GM20000 (cell line): ENCODE data around the gene TMEM80.

Source experiments
- DNase-seq: peaks from one replicate; pipeline ENCODE4 v3.0.0; 2012; ENCODE audit warnings: low spot score
- TF ChIP-seq, protein P1 (sequence below): IDR thresholded peaks from 2 replicates; pipeline ENCODE4 v1.5.1; 2012; ENCODE audit warnings: mild to moderate bottlenecking, control low read depth; ENCODE audit errors: extremely low read depth, missing control alignments

TMEM80 gene

DNA sequence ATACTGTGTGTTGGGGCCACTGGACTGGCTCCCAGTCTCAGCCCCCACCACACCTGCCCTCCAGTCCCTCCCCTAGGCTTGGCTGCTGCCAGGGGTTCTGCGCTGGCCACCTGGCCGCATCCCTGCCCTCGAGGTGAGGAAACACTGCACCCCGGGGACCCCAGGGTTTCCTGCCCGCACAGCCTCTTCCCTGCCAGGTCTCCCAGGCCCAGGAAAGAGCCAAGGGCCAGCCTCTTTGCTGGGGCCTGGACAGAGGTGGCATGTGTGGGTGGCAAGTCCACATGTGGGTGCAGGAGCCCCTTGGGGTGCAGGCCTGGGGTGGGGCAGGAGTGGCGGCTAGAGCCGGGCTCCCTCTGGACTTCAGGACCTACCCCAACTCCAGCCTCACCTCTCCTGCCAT, 12.9 kb downstream of the TMEM80 start:
- TF ChIP-seq, protein P1, sequence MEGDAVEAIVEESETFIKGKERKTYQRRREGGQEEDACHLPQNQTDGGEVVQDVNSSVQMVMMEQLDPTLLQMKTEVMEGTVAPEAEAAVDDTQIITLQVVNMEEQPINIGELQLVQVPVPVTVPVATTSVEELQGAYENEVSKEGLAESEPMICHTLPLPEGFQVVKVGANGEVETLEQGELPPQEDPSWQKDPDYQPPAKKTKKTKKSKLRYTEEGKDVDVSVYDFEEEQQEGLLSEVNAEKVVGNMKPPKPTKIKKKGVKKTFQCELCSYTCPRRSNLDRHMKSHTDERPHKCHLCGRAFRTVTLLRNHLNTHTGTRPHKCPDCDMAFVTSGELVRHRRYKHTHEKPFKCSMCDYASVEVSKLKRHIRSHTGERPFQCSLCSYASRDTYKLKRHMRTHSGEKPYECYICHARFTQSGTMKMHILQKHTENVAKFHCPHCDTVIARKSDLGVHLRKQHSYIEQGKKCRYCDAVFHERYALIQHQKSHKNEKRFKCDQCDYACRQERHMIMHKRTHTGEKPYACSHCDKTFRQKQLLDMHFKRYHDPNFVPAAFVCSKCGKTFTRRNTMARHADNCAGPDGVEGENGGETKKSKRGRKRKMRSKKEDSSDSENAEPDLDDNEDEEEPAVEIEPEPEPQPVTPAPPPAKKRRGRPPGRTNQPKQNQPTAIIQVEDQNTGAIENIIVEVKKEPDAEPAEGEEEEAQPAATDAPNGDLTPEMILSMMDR = no peak
- DNase-seq = no peak

DNA sequence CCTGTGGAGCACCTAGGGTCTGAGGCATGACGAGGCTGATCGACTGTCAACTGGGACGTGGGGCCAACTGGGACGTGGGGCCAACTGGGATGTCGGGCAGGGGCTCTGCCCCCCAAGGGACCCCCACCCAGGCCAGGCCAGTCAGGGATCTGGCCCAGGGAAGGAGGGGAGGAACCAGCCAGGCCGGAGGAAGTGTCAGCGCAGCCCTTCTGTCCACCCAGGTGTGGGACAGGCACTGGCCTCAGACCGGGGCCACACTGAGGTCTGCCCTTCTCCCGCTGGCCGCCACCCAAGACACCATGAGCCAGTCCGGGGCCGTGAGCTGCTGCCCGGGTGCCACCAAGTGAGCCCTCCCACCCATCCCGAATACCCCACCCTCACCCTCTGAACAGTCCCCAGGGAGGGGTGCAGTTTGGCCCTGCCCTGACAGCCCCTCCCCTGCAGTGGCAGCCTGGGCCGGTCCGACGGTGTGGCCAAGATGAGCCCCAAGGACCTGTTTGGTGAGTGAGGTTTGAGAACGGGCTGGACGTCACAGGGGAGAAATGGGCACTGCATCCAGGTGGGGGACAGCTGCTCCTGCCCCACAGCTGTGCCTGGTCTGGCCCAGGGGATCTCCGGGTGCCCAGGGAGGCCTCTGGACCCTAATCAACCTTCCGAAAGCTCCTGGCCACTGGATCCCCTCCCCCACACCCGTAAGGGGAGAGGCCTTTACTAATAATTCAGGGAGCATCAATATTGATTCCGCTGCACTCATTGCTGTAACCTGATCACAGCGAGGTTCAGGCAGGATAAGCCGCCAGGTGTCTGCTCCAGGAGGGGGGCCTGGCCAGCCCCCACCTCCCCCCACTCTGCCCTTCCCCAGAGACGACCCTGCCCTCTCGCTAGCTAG, 13.7 kb downstream of the TMEM80 start:
- TF ChIP-seq, protein P1 = no peak
- peak; percentile 37 for DNase-seq

DNA sequence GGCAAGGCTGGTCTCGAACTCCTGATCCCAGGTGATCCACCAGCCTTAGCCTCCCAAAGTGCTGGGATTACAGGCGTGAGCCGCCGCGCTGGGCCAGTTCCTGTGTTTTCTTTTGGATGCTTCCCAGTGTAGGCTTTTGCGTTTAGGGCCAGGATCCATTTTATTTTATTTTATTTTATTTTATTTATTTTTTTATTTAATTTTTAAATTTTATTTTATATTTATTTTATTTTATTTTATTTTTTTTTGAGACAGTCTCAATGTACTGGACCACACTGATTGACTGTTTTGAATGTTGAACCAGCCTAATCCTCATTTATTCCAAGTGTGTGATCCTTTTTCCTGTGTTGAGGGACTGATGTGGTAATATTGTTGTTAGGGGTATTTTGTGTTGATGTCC, 18.8 kb downstream of the TMEM80 start:
- no peak for DNase-seq
- TF ChIP-seq, protein P1 = no peak

DNA sequence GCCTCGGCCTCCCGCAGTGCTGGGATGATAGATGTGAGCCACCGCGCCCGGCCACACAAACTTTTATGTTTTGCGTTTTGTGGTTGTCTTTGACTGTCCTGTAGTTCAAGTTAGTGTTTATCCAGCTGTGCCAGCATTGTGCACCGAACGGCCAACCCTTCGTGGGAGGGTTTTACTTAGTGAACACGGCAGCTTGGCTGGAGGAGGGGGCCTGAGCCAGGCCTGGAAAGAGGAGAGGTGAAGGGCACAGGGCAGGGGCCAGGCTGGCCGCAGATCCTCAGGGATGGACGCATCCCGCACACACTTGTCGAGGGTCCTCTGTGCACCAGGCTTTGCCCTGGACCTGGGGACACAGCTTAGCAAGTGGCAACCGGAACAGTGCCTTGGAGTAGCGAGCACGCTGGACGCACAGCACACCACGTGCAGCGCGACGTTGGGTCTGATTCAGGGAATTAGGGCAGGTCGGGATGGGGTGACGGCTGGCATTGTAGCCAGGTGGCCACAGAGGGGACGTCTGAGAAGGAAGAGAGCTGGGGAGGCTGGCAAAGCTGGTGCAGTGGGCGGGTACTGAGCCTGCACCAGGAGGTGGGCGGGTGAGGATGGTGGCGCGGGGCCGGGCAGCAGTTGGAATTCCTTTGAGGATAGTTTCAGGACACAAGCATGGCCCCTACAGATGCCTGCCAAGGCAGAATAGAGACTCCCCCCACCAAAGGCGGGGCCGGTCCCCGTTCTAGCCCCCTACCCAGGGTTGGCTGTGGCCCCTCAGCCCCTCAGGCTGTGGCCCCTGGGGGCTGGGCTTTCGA, 23.8 kb downstream of the TMEM80 start:
- DNase-seq = no peak
- TF ChIP-seq, protein P1 = no peak

DNA sequence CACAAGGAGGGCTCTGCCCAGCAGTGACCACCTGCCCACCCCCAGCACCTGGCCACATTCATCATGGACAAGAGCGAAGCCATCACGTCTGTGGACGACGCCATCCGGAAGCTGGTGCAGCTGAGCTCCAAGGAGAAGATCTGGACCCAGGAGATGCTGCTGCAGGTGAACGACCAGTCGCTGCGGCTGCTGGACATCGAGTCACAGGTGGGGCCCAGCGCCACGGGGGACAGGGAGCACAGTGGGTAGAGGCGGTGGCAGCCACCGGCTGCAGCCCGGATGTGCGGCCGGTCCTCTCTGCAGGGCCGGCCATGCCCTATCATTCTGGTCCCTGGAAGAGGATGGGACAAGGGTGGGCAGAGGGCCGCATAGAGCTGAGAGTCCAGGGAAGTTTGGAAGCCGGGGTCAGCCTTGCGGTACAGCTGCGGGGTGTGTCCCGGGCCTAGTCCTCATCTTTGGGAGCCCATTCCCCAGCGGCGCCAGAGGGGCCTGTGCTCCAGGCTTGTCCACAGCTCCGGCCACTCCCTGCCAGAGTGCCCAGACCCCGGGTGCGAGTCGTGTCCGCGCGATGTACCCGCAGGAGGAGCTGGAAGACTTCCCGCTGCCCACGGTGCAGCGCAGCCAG, 24.5 kb downstream of the TMEM80 start:
- TF ChIP-seq, protein P1 = no peak
- DNase-seq = no peak

DNA sequence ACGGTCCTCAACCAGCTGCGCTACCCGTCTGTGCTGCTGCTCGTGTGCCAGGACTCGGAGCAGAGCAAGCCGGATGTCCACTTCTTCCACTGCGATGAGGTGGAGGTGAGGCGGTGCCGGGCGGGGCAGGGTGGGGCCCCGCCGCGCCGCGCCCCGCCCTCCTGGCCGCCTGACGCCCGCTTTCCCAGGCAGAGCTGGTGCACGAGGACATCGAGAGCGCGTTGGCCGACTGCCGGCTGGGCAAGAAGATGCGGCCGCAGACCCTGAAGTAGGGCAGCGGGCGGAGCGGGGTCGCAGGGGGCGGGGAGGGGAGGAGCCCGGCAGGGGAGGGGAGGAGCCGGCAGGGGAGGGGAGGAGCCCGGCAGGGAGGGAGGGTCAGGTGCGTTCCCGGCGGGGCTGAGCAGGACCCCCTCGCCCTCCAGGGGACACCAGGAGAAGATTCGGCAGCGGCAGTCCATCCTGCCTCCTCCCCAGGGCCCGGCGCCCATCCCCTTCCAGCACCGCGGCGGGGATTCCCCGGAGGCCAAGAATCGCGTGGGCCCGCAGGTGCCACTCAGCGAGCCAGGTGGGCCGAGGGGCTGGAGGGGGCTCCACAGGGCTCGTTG, 25.1 kb downstream of the TMEM80 start:
- peak; percentile 77 for DNase-seq
- TF ChIP-seq, protein P1 = no peak
